Measurements from ENCODE around the gene RAB25. TPM values are rescaled to one million over a fixed set of nuclear protein-coding genes. Genes with fewer than 3 reads are reported as not detected.

Gene RAB25
- total and polyA plus RNA-seq, 2 of the 13 experiments (the other 11 are each of a cell fraction or from before 2014, with no cell fraction given), result 0.20 to 0.22 TPM

DNA sequence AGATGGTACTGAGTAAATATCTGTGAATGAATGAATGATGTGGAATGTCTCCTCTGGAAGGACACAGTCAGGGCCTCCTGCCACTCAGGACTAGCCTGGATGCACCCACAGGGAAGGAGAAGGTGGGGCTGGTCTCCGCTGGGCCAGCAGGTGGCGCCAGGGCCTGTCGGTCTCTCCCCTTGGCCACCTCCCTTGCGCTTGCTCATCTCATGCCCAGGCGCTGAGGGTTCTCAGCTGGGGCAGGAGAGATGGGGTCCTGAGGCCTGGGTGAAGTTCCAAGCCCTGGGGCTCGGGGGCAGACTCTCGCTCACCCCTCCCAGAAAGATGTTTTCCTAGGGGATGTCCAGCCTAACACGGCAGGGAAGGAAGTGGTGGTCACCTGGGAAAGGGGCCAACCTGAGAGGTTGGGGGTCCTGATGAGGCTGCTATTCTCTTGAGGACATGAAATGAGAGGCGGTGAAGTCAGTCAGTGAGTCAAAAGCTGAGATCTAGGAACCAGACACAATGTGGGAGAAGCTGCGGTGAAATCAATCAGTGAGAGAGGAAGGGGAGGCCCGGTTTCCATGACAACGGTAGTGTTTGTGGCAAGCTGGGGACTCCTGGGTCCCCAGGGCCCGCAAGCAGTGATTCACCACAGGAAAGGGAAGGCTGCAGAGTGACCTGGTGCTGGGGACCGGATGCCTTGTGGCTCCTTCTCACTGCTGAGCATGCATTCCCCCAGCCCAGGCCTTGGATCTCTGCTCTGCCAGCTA is 35.9 kb downstream of the RAB25 start (continued):
- TF ChIP-seq, protein P1, sequence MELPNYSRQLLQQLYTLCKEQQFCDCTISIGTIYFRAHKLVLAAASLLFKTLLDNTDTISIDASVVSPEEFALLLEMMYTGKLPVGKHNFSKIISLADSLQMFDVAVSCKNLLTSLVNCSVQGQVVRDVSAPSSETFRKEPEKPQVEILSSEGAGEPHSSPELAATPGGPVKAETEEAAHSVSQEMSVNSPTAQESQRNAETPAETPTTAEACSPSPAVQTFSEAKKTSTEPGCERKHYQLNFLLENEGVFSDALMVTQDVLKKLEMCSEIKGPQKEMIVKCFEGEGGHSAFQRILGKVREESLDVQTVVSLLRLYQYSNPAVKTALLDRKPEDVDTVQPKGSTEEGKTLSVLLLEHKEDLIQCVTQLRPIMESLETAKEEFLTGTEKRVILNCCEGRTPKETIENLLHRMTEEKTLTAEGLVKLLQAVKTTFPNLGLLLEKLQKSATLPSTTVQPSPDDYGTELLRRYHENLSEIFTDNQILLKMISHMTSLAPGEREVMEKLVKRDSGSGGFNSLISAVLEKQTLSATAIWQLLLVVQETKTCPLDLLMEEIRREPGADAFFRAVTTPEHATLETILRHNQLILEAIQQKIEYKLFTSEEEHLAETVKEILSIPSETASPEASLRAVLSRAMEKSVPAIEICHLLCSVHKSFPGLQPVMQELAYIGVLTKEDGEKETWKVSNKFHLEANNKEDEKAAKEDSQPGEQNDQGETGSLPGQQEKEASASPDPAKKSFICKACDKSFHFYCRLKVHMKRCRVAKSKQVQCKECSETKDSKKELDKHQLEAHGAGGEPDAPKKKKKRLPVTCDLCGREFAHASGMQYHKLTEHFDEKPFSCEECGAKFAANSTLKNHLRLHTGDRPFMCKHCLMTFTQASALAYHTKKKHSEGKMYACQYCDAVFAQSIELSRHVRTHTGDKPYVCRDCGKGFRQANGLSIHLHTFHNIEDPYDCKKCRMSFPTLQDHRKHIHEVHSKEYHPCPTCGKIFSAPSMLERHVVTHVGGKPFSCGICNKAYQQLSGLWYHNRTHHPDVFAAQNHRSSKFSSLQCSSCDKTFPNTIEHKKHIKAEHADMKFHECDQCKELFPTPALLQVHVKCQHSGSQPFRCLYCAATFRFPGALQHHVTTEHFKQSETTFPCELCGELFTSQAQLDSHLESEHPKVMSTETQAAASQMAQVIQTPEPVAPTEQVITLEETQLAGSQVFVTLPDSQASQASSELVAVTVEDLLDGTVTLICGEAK (IDR thresholded peaks at IDR 0.05), result no peak
- TF ChIP-seq, protein P1 (CRISPR knock-in tag; IDR thresholded peaks at IDR 0.05), result no peak
- no peak for TF ChIP-seq SP1 (IDR thresholded peaks at IDR 0.05)
- peak; percentile 53; the same call in 1 of the 2 replicates for TF ChIP-seq SP1 (CRISPR knock-in tag; IDR thresholded peaks at IDR 0.05)
- TF ChIP-seq, protein P2, sequence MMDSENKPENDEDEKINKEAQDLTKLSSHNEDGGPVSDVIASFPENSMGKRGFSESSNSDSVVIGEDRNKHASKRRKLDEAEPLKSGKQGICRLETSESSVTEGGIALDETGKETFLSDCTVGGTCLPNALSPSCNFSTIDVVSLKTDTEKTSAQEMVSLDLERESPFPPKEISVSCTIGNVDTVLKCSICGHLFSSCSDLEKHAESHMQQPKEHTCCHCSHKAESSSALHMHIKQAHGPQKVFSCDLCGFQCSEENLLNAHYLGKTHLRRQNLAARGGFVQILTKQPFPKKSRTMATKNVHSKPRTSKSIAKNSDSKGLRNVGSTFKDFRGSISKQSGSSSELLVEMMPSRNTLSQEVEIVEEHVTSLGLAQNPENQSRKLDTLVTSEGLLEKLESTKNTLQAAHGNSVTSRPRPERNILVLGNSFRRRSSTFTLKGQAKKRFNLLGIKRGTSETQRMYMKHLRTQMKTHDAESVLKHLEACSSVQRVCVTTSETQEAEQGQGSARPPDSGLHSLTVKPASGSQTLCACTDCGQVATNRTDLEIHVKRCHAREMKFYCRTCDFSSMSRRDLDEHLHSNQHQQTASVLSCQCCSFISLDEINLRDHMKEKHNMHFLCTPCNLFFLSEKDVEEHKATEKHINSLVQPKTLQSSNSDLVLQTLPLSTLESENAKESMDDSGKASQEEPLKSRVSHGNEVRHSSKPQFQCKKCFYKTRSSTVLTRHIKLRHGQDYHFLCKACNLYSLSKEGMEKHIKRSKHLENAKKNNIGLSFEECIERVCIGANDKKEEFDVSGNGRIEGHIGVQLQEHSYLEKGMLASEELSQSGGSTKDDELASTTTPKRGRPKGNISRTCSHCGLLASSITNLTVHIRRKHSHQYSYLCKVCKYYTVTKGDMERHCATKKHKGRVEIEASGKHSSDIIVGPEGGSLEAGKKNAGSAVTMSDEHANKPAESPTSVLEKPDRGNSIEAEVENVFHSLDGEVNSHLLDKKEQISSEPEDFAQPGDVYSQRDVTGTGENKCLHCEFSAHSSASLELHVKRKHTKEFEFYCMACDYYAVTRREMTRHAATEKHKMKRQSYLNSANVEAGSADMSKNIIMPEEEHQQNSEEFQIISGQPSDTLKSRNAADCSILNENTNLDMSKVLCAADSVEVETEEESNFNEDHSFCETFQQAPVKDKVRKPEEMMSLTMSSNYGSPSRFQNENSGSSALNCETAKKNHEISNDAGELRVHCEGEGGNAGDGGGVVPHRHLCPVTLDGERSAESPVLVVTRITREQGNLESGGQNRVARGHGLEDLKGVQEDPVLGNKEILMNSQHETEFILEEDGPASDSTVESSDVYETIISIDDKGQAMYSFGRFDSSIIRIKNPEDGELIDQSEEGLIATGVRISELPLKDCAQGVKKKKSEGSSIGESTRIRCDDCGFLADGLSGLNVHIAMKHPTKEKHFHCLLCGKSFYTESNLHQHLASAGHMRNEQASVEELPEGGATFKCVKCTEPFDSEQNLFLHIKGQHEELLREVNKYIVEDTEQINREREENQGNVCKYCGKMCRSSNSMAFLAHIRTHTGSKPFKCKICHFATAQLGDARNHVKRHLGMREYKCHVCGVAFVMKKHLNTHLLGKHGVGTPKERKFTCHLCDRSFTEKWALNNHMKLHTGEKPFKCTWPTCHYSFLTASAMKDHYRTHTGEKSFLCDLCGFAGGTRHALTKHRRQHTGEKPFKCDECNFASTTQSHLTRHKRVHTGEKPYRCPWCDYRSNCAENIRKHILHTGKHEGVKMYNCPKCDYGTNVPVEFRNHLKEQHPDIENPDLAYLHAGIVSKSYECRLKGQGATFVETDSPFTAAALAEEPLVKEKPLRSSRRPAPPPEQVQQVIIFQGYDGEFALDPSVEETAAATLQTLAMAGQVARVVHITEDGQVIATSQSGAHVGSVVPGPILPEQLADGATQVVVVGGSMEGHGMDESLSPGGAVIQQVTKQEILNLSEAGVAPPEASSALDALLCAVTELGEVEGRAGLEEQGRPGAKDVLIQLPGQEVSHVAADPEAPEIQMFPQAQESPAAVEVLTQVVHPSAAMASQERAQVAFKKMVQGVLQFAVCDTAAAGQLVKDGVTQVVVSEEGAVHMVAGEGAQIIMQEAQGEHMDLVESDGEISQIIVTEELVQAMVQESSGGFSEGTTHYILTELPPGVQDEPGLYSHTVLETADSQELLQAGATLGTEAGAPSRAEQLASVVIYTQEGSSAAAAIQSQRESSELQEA (CRISPR knock-in tag; IDR thresholded peaks at IDR 0.05; ENCODE audit: not compliant biosample characterization), result peak; percentile 52
- no peak for TF ChIP-seq MYC (CRISPR knock-in tag; IDR thresholded peaks at IDR 0.05; ENCODE audit: borderline replicate concordance)
- TF ChIP-seq, protein P3, sequence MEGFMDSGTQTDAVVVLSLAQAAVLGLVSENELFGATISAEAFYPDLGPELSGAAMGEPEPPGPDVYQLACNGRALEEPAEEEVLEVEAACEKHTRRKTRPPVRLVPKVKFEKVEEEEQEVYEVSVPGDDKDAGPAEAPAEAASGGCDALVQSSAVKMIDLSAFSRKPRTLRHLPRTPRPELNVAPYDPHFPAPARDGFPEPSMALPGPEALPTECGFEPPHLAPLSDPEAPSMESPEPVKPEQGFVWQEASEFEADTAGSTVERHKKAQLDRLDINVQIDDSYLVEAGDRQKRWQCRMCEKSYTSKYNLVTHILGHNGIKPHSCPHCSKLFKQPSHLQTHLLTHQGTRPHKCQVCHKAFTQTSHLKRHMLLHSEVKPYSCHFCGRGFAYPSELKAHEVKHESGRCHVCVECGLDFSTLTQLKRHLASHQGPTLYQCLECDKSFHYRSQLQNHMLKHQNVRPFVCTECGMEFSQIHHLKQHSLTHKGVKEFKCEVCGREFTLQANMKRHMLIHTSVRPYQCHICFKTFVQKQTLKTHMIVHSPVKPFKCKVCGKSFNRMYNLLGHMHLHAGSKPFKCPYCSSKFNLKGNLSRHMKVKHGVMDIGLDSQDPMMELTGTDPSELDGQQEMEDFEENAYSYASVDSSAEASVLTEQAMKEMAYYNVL (CRISPR knock-in tag; IDR thresholded peaks at IDR 0.05; ENCODE audit: borderline replicate concordance), result peak; percentile 46; the same call in 1 of the 2 replicates
- no peak for TF ChIP-seq PHF5A (CRISPR knock-in tag; IDR thresholded peaks at IDR 0.05; ENCODE audit: low read depth, unreplicated experiment)
